ENCODE data around the gene CDH2.
A peak's percentile ranks its signal among the peaks of the same experiment; 100 is the strongest.

CDH2 gene

GRCh38 chr18:28176948-28177827, at the start of gene CDH2:
CDH2 (minus strand) TSS chr18:28177130; CDS start chr18:28177022, 108 bp downstream.
- DNase-seq, result peak; percentile 84 to 90

GRCh38 chr18:28212060-28212459, 35.1 kb upstream of the CDH2 start:
- DNase-seq, result no peak

- no peak for DNase-seq
These were observed 31.9 kb upstream of the CDH2 start for GRCh38 chr18:28208712-28209265.

- no peak for DNase-seq
These were observed 31.3 kb upstream of the CDH2 start for GRCh38 chr18:28208268-28208667.

GRCh38 chr18:28204154-28204553, 27.2 kb upstream of the CDH2 start:
- no peak for DNase-seq

GRCh38 chr18:28201056-28201455, 24.1 kb upstream of the CDH2 start:
- no peak for DNase-seq

- no peak for DNase-seq
These were observed 21.7 kb upstream of the CDH2 start for GRCh38 chr18:28198620-28199019.

GRCh38 chr18:28193177-28193778, 16.3 kb upstream of the CDH2 start:
- DNase-seq, result no peak

- DNase-seq, result peak in 1 of 2 experiments; percentile 74
These were observed 12.7 kb upstream of the CDH2 start for GRCh38 chr18:28189400-28190239.

- DNase-seq, result no peak
These were observed 8.2 kb upstream of the CDH2 start for GRCh38 chr18:28185121-28185520.

- no peak for DNase-seq
These were observed 6.6 kb upstream of the CDH2 start for GRCh38 chr18:28183418-28184078.

- no peak for DNase-seq
These were observed 4.7 kb upstream of the CDH2 start for GRCh38 chr18:28181616-28182015.

- DNase-seq, result no peak
These were observed 1.8 kb upstream of the CDH2 start for GRCh38 chr18:28178720-28179119.

- peak in 1 of 2 experiments; percentile 69 for DNase-seq
These were observed 1.1 kb upstream of the CDH2 start for GRCh38 chr18:28177828-28178635.

GRCh38 chr18:28176698-28176947, 307 bp downstream of the CDH2 start:
- no peak for DNase-seq

GRCh38 chr18:28175930-28176697, 816 bp downstream of the CDH2 start:
- peak in 1 of 2 experiments; percentile 29 for DNase-seq

- peak in 1 of 2 experiments; percentile 40 for DNase-seq
These were observed 1.6 kb downstream of the CDH2 start for GRCh38 chr18:28175150-28175929.

GRCh38 chr18:28174181-28174905, 2.6 kb downstream of the CDH2 start:
- DNase-seq, result no peak

- no peak for DNase-seq
These were observed 5.1 kb downstream of the CDH2 start for GRCh38 chr18:28171837-28172236.

- DNase-seq, result no peak
These were observed 8.2 kb downstream of the CDH2 start for GRCh38 chr18:28168725-28169124.

Data from NCI-H446 (cell line).